GM12801 (cell line): Measurements from ENCODE around the gene CNPY3.

Source experiments
- TF ChIP-seq, protein P1 (sequence below): IDR thresholded peaks from one replicate; pipeline ENCODE4 v1.5.1; 2011; ENCODE audit warnings: control low read depth; ENCODE audit not compliant: insufficient read length; ENCODE audit errors: extremely low read depth

The CNPY3 gene

DNA sequence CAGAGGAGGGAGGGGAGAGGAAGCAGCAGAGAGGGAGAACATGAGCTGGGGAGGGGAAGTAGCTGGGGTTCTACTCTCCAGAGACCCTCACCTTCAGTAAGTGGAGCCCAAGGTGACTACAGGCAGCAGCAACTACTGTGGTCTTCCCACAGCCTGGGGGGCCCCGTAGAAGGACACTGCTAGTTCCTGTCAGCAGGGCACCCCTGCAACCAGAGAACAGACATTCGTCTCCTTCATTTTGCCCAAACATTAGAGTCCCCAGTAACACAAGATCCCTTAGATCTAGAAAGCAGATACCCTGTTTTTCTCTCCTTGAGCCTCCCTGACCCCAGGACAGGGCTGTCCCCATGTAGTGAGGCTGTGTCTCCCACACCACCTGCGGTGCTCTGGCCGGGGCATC is 39.5 kb downstream of the CNPY3 start:
- TF ChIP-seq, protein P1, sequence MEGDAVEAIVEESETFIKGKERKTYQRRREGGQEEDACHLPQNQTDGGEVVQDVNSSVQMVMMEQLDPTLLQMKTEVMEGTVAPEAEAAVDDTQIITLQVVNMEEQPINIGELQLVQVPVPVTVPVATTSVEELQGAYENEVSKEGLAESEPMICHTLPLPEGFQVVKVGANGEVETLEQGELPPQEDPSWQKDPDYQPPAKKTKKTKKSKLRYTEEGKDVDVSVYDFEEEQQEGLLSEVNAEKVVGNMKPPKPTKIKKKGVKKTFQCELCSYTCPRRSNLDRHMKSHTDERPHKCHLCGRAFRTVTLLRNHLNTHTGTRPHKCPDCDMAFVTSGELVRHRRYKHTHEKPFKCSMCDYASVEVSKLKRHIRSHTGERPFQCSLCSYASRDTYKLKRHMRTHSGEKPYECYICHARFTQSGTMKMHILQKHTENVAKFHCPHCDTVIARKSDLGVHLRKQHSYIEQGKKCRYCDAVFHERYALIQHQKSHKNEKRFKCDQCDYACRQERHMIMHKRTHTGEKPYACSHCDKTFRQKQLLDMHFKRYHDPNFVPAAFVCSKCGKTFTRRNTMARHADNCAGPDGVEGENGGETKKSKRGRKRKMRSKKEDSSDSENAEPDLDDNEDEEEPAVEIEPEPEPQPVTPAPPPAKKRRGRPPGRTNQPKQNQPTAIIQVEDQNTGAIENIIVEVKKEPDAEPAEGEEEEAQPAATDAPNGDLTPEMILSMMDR, result no peak

GRCh38 chr6:42969431-42969830 is 40.2 kb downstream of the CNPY3 start:
- TF ChIP-seq, protein P1, result no peak

GRCh38 chr6:42969934-42970333 is 40.7 kb downstream of the CNPY3 start:
- TF ChIP-seq, protein P1, result no peak

- TF ChIP-seq, protein P1, result no peak
Observed at GRCh38 chr6:42970871-42971612, 41.8 kb downstream of the CNPY3 start.

DNA sequence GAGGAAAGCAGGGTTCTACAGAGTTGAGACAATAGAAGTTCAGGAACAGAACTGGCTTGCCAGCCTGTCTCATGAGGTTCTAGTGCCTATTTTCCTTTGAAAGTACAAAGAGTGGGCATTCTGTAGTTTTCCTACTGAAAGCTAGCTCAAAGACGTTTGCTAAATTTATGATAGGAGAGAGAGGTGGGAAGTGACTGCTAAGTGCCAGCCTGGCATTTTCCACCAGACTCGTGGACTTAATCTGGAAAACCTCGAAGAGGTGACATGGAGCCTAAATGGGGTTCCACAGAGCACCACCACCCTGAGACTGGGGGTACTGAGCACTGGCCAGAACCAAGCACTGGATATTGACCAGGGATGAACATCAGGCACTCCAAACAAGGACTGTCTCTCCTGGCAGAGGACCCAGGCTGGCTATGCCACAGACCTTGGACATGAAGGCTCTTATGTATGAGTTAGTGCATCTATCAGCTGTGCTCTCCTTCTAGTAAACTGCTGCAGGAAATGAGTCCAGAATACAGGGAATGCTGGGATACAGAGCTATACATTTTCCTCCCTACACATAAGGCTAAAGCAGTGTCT is 42.6 kb downstream of the CNPY3 start:
- TF ChIP-seq, protein P1, result no peak

DNA sequence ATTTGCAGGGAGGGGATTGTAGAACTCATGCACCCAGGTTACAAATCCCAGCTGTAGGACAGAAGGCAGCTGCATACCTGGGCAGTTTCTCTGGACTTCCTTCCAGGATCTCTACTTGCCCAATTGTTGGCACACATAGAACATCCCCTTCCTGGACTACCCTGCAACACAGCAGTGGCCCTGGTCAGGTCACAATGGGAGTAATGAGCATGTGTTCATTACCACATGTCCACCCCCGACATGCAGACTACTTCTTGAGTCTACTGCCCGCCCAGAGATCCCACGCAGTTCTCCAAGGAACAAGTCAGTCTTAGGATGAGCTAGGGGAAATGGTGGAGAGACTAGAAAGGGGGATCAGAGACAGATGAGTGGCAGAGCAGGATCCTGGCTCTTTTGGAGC is 44.6 kb downstream of the CNPY3 start:
- TF ChIP-seq, protein P1, result no peak

GRCh38 chr6:42974919-42975505 is 45.7 kb downstream of the CNPY3 start:
- TF ChIP-seq, protein P1, result no peak
